Ishikawa (cell line): ENCODE data around the gene OSBP.

Experiments
- CEBPB ChIP-seq: IDR thresholded peaks from 2 replicates; pipeline ENCODE4 v1.6.1; 2012
- CREB1 ChIP-seq: IDR thresholded peaks from 2 replicates; pipeline ENCODE4 v1.6.1; 2012; ENCODE audit warnings: low read depth
- EGR1 ChIP-seq: IDR thresholded peaks from 2 replicates; pipeline ENCODE4 v1.6.1; 2012
- EP300 ChIP-seq: IDR thresholded peaks from 2 replicates; pipeline ENCODE4 v1.6.1; 2012; ENCODE audit warnings: borderline replicate concordance
- FOXM1 ChIP-seq: IDR thresholded peaks from 2 replicates; pipeline ENCODE4 v1.6.1; 2012; ENCODE audit warnings: low read depth, borderline replicate concordance
- MAX ChIP-seq: IDR thresholded peaks from 2 replicates; pipeline ENCODE4 v1.6.1; 2012
- NFIC ChIP-seq: IDR thresholded peaks from 2 replicates; pipeline ENCODE4 v1.6.1; 2012
- RAD21 ChIP-seq: IDR thresholded peaks from 2 replicates; pipeline ENCODE4 v1.6.1; 2012; ENCODE audit warnings: low read depth
- REST ChIP-seq: IDR thresholded peaks from 2 replicates; pipeline ENCODE4 v1.6.1; 2012; ENCODE audit warnings: low read depth, mild to moderate bottlenecking
- TAF1 ChIP-seq: IDR thresholded peaks from 2 replicates; pipeline ENCODE4 v1.6.1; 2012; ENCODE audit warnings: low read depth, mild to moderate bottlenecking
- TCF12 ChIP-seq: IDR thresholded peaks from 2 replicates; pipeline ENCODE4 v1.6.1; 2012; ENCODE audit warnings: low read depth
- TEAD4 ChIP-seq: IDR thresholded peaks from 2 replicates; pipeline ENCODE4 v1.6.1; 2012
- USF1 ChIP-seq: IDR thresholded peaks from 2 replicates; pipeline ENCODE4 v1.6.1; 2012
- YY1 ChIP-seq: IDR thresholded peaks from 2 replicates; pipeline ENCODE4 v1.6.1; 2012; ENCODE audit warnings: low read depth
- ZBTB7A ChIP-seq: IDR thresholded peaks from 2 replicates; pipeline ENCODE4 v1.6.1; 2012; ENCODE audit warnings: low read depth

The OSBP gene

GRCh38 chr11:59641156-59641555 lies 25.6 kb upstream of the OSBP start:
- TF ChIP-seq EP300 (no peak), MAX (no peak), CEBPB (no peak), NFIC (no peak), FOXM1 (no peak)

- TF ChIP-seq TCF12 (no peak), USF1 (no peak), REST (no peak), TEAD4 (no peak), ZBTB7A (no peak), TAF1 (no peak), CREB1 (no peak), YY1 (no peak), EGR1 (no peak), MAX (no peak), FOXM1 (no peak), EP300 (no peak)
Measured at GRCh38 chr11:59630493-59630892, 14.9 kb upstream of the OSBP start.

- TF ChIP-seq EGR1 (no peak), FOXM1 (no peak), MAX (no peak), CEBPB (no peak), EP300 (no peak), USF1 (no peak), YY1 (no peak), NFIC (no peak)
Measured at GRCh38 chr11:59629996-59630395, 14.4 kb upstream of the OSBP start.

GRCh38 chr11:59626969-59627368 lies 11.4 kb upstream of the OSBP start:
- TF ChIP-seq TEAD4: 0 out of 2 replicates have a peak, but pooled peaks have one; percentile 14

GRCh38 chr11:59625703-59626102 lies 10.1 kb upstream of the OSBP start:
- TF ChIP-seq CEBPB: no peak
- no peak for TF ChIP-seq EP300
- no peak for TF ChIP-seq RAD21
- no peak for TF ChIP-seq TEAD4
- no peak for TF ChIP-seq EGR1
- TF ChIP-seq ZBTB7A: no peak
- no peak for TF ChIP-seq TAF1
- no peak for TF ChIP-seq USF1
- TF ChIP-seq REST: no peak
- no peak for TF ChIP-seq NFIC
- no peak for TF ChIP-seq TCF12
- TF ChIP-seq YY1: no peak
- no peak for TF ChIP-seq FOXM1
- no peak for TF ChIP-seq MAX
- no peak for TF ChIP-seq CREB1

GRCh38 chr11:59617876-59618275 lies 2.3 kb upstream of the OSBP start:
- TF ChIP-seq EP300 (no peak), CREB1 (no peak), ZBTB7A (no peak), REST (no peak), USF1 (no peak), MAX (no peak), YY1 (no peak), EGR1 (no peak), TEAD4 (no peak), NFIC (no peak), CEBPB (no peak), TCF12 (no peak), TAF1 (no peak)
